Measurements from ENCODE around the gene GOLM1. TPM values are rescaled to one million over a fixed set of nuclear protein-coding genes. Genes with fewer than 3 reads are reported as not detected.

Gene GOLM1
- total and polyA plus RNA-seq, 2 donors (not counting 3 experiments of a cell fraction or from before 2014, with no cell fraction given): 49.8 to 108 TPM

GRCh38 chr9:86035827-86036440, 63.4 kb downstream of the GOLM1 start:
- FAIRE-seq: no peak
- Histone ChIP-seq H3K27me3 (ENCODE audit: control insufficient read depth in 2 of 2, insufficient read depth in 2 of 2, low read length in 2 of 2) (no peaks in the 10 kb centered on the region), H3K79me2 (ENCODE audit: control insufficient read depth, insufficient read depth, low read length) (no peaks in the 10 kb centered on the region), H2AFZ (ENCODE audit: low read depth, low read length) (no peak overlapping the region), H3K27ac (ENCODE audit: insufficient read depth, low read depth, low read length) (no peak overlapping the region), H3K9me1 (replicated peaks; ENCODE audit: control insufficient read depth, extremely low read depth, insufficient read depth, low read length) (no peaks in the 10 kb centered on the region), H3K4me1 (ENCODE audit: control insufficient read depth, extremely low read depth, insufficient read depth, low read length) (no peaks in the 10 kb centered on the region), H3K4me3 (replicated peaks in 1 of 3; ENCODE audit: insufficient read depth in 1 of 3, low read depth in 1 of 3, low read length in 3 of 3) (no peak overlapping the region), H3K9ac (replicated peaks; ENCODE audit: extremely low read depth, insufficient read depth, low read length) (no peak overlapping the region), H3K36me3 (ENCODE audit: control insufficient read depth in 2 of 2, extremely low read depth in 1 of 2, insufficient read depth in 2 of 2, low read length in 2 of 2) (peaks cover 10 to 12% of the 10 kb centered on the region in 2 experiments), H3K4me2 (ENCODE audit: insufficient read depth, low read length) (no peak overlapping the region), H4K20me1 (replicated peaks; ENCODE audit: control insufficient read depth, extremely low read depth, insufficient read depth, low read length) (no peaks in the 10 kb centered on the region), H3K9me3 (replicated peaks; ENCODE audit: control insufficient read depth, insufficient read depth, low read length) (no peaks in the 10 kb centered on the region)
- no peak for DNase-seq (ENCODE audit: low read depth, low spot score)
- TF ChIP-seq CTCF (IDR thresholded peaks at IDR 0.05; ENCODE audit: extremely low read depth in 1 of 2, insufficient read depth in 1 of 2, low read depth in 1 of 2, low read length in 2 of 2) (no peak), MYC (IDR thresholded peaks at IDR 0.05; ENCODE audit: low read depth, low read length) (no peak), EZH2 (IDR thresholded peaks at IDR 0.05; ENCODE audit: borderline replicate concordance, low read depth, low read length, severe bottlenecking) (no peak), JUN (IDR thresholded peaks at IDR 0.05; ENCODE audit: borderline replicate concordance, insufficient read depth, insufficient read length, low read depth) (no peak), GATA2 (IDR thresholded peaks at IDR 0.05; ENCODE audit: insufficient read depth, insufficient read length, low read depth, low read length) (no peak), POLR2AphosphoS5 (IDR thresholded peaks at IDR 0.05; ENCODE audit: insufficient read depth, low read depth, low read length) (no peak), FOS (IDR thresholded peaks at IDR 0.05; ENCODE audit: borderline replicate concordance, insufficient read depth, low read length) (no peak), POLR2A (IDR thresholded peaks at IDR 0.05; ENCODE audit: low read depth, low read length) (no peak)
- TSS peak; percentile 19 for BruUV-seq (replicated peaks)
- ChIA-PET CTCF (interaction anchor here (0.7 to 1.0 kb wide), 4 partner anchors 9 to 19 kb away, joined by 3 to 5 read pairs (median 3); no protein-coding TSS in a partner anchor), POLR2A (no interaction called here)
- intact Hi-C loops (cut with micrococcal nuclease) (loop anchor here (1.0 kb wide), 1 partner anchor 86 kb away; no protein-coding TSS in a partner anchor), dilution Hi-C loops (cut with MboI; ENCODE audit: extremely low pct_ligation_motif_present, low sequenced_read_pairs) (no loop called here)
